ENCODE results near the gene PRR18.
"Not testable (repeated sequence)": the region's sequence is repeated elsewhere in the genome, so short reads cannot be mapped to it uniquely, and the experiment has no call there.

PRR18 gene, protein sequence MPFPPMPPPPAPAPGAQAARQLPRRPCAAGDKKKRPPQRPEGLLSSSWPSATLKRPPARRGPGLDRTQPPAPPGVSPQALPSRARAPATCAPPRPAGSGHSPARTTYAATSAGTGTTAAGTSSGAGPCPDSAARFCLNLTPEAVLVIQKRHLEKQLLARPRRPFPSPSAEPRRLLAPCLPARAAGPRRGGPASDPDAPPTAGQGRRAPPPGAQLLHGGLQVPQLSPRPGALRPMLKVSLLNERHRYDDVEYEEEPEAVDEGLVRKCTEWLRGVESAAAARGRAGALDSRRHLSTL

DNA sequence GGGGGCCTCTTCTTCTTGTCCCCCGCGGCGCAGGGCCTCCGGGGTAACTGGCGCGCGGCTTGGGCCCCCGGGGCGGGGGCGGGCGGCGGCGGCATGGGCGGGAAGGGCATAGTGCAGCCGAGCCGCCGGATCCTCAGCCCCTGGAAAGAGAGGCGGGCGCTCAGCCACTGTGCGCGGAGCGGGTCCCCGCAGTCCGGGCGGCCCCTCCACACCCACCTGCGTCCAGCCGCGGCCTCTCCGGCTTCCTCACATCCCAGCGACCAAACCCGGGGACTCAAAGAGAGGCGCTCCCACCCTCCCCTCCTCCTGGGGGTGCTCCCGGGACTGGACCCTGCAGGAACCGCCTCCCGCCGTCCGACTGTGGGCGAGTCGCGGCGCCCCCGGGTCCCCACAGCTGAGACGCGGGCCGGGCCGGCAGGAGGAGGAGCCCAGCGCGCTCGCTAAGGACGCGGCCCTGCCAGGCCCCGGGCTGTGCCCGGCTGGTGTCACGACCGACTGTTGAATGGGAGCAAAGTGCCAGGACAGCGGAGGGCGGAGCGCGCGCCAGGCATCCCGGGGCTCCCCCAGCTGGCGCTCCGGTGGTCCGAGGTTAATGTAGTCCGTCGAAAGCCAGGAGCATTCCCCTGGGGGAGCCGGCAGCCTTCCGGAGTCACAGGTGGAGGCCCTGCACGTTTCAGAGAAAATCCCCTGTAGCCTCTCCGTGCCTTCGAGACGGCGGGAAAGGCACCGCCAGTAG, at the start of gene PRR18:
Gene PRR18, minus strand, starts transcription at position 360 of the 736 bp plus-strand sequence. Its CDS starts 250 bp downstream, at position 110.
- no peak for DNase-seq (ENCODE audit: low read depth in 2 of 2, low spot score in 1 of 2)

DNA sequence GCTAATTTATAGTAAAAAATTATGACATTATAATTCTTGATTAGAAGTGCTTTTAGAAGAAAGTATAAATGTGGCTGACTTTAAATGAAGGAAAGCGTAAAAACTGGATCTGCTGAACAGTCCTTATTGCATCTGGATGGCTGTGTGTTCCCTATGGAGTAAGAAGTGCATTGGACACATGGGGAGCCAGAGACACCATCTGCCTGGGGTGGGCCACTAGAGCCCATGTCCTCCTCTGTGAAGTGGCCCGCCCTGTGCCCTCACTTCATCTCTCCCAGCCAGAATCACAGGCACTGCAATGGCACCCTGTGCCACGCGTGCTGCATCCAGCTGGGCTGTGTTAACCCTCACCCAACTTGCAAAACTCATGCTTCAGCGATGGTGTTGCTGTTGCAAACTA, 47.4 kb upstream of the PRR18 start:
- DNase-seq (ENCODE audit: low read depth in 2 of 2, low spot score in 1 of 2), result no peak

DNA sequence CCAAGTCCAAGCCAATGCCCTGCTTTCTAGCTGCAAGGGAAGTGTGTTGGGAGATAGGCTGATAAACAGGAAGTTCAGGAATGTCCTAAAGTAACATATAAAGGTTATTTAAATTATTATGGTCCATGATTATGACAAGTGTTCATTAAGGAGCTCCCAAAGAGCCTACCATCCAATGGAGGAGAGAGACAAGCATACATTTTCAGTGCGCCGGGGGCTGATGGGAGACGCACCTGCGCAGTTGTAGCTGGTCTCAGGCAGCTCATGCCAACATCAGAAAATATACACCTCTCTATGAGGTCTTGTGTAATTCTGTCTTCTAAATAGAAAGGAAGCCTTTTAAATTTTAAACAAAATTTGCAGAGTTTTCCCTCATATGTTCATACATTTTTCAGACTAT, 46.8 kb upstream of the PRR18 start:
- DNase-seq (ENCODE audit: low read depth in 2 of 2, low spot score in 1 of 2), result no peak

DNA sequence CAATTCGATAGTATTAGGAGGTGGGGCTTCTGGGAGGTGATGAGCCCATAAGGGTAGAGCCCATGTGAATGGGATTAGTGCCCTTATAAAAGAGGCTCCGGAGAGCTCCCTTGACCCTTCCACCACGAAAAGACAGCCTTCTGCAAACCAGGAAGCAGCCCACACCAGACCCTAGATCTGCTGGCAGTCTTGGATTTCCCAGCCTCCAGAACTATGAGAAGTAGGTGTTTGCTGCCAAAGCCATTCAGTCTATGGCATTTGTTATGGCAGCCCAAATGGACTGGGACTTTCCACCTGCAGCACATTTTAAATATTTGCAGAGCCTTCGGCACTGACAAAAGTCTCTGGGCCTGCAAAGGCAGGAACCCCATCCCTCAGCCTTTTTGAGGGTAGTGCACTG, 46.0 kb upstream of the PRR18 start:
- no peak for DNase-seq (ENCODE audit: low read depth in 2 of 2, low spot score in 1 of 2)

DNA sequence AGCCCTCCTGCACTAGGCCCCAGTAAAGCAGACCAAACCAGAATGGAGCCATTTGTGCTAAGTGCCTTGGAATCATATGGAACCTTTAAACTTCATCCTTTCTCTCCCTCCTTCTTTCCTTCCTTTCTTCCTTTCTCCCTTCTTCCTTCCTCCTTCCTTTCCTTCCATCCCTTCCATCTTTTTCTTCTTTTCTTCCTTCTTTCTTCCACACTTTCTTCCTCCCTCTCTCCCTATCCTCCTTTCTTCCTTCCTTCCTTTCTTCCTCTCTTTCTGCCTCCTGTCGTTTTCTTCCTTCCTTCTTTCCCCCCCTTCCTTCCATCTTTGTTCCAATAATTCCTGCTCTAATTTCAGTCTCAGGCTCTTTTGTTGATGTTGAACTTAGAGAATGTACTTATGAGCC, 45.3 kb upstream of the PRR18 start:
- DNase-seq (ENCODE audit: low read depth in 2 of 2, low spot score in 1 of 2), result no peak

DNA sequence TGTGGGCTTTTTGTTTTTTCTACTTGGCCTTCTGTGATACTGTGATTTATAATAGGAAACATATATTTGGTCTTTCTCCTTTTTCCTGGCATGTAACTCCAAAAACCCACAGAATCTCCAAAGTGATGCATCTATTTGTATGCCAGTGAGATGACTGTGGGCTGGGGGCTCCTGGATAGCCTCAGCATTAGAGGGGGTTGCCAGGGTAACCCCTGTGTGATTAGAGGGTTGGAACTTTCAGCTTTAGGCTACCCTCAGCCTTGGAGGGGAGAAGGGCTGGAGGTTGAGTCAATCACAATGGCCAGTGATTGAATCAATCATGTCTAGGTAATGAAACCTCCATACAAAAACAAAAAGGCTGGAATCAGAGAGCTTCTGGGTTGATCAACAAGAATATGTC, 44.7 kb upstream of the PRR18 start:
- no peak for DNase-seq (ENCODE audit: low read depth in 2 of 2, low spot score in 1 of 2)

DNA sequence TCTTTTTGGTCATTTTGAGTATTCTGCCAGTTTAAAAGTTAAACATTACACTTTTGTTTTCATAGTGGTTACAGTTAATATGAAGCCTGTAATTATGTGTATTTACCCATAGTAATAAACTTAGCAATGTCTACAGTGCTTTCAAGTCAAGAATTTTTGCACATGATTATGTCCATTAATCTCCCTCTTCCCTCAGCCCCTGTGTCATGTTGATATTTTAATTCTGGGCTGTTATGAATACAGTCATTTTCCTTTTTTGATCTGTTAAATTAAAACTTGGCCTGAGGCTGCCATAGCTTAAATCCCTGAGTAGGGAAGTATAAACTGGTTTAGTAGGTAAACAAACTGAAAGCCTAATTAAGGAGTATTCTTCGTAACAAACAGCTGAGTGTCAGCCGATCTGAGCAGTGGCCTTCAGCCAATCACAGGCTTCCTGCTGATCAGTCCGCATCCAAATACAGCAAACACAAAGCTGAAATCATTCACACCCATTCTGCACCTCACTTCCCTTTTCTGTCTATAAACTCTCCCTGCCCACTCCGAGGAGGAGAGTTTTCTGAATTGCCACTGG, 43.6 kb upstream of the PRR18 start:
- no peak for DNase-seq (ENCODE audit: low read depth in 2 of 2, low spot score in 1 of 2)

DNA sequence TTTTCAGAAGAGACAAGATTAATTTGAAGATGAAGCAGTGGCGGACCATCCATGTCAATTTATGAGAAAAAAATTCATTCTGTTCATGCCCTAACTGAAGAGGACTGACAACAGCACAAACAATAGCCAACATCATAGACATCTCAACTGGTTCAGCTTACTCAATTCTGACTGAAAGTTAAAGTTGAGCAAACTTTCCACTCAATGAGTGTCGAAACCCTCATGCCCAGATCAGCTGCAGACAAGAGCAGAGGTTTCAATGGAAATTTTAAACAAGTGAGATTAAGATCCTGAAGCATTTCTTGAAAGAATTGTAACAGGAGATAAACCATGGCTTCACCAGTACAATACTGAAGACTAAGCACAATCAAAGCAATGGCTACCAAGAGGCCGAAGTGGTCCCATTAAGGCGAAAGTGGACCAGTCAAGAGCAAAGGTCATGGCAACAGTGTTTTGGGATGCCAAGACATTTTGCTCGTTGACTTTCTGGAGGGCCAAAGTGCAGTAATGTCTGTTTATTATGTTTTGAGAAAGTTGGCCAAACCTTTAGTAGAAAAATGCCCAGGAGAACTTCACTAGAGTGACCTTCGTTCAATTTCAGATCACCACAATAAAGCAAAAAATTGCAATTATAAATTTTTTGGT, 40.2 kb upstream of the PRR18 start:
- no peak for DNase-seq (ENCODE audit: low read depth in 2 of 2, low spot score in 1 of 2)

DNA sequence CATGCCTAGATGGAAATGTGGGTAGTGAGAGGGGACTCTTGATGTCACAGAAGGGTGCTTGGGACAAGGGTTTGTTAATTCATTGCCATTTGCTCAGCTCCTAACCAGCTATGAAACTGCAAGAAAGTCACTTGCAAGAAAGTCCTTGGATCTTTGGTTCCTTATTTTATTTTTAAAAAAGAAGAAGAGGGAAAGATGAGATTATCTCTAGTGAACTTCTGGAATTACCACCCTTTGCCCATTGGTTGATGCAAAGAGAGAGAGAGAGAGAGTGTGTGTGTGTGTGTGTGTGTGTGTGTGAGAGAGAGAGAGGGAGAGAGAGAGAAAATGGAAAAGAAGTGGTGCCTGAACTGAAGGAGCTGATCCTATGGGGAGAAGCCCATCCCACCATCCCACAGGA, 38.8 kb upstream of the PRR18 start:
- no peak for DNase-seq (ENCODE audit: low read depth in 2 of 2, low spot score in 1 of 2)

DNA sequence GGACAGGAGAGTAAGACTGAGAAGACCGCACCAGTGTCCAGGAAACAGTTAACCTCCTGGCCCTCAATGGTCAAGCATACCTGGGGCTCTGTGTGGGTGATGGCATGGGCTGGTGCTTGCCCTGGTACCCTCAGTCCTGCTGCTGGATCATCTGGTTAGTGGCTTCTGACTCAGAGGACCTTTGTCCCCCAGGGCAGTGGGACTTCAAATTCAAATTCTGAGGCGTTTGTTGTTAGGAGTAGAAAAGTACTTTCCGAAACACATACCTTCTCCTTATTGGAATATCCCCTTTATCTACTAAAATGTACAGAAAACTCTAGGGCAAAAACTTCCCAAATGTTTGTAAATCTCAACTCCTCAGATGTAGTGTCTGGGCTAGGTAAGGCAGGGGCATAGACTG, 38.3 kb upstream of the PRR18 start:
- DNase-seq (ENCODE audit: low read depth in 2 of 2, low spot score in 1 of 2), result no peak

DNA sequence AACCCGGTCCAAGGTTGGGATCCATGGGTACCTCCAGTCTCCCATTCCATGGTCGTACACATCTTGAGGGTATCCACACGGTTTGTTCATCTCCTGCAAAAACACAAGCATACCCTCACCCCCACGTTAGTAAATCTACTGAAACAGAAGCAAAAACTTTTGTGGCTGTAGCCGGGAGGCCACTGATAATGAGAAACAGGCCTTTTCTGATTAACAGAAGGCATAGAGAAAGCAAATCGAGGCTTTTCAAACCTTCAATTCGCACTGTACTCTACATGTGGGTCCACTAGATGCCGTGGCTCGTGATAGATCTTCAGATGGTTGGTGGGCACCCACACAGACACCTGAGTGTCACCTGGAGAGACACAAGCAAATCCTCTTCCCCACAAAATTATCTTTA, 37.5 kb upstream of the PRR18 start:
- DNase-seq (ENCODE audit: low read depth in 2 of 2, low spot score in 1 of 2), result not testable (repeated sequence)

DNA sequence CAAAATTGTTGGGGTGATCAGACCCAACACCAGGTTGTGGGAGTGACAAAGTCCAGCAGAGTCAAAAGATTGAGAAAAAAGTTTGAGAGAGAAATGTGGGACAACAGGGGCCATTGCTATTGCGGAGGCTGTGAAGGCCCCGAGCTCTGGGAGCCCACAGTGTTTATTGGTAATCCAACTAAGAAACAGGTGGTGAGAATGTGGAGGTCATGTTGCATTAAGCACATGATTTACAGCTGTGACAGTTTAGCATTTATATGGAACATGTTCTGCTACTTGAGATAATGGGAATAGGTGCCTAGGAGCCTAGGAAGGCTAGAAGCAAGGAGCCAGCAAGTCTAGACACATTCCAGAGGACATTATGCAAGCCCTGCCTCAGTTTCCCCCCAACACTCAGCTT, 36.7 kb upstream of the PRR18 start:
- DNase-seq (ENCODE audit: low read depth in 2 of 2, low spot score in 1 of 2), result not testable (repeated sequence)

DNA sequence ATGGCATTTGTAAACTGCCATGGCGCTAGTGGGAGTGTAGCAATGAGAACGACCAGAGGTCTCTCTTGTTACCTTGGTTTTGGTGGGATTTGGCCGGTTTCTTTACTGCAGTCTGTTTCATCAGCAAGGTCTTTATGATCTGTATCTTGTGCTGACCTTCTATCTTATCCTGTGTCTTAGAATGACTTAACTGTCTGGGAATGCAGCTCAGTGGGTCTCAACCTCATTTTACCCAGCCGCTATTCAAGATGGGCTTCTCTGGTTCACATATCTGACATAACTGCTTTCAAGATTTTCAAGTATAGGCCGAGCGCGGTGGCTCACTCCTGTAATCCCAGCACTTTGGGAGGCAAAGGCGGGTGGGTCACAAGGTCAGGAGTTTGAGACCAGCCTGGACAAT, 36.0 kb upstream of the PRR18 start:
- DNase-seq (ENCODE audit: low read depth in 2 of 2, low spot score in 1 of 2), result no peak

DNA sequence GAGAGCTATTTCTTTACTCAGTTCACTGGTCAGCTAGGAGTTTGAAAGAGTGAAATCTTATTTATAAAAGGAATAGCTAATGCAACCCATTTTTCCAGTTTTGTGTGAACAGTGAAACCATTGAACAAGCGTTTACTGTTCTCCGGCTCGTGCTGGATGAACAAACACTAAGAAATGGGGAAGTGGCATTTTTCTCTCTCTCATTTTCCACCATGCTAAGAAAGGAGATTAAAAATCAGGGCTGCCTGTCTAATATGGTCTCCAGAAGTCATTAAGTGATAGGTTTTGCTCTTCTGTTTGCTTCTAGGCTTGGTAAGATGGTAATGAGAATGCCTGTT, 34.9 kb upstream of the PRR18 start:
- no peak for DNase-seq (ENCODE audit: low read depth in 2 of 2, low spot score in 1 of 2)

DNA sequence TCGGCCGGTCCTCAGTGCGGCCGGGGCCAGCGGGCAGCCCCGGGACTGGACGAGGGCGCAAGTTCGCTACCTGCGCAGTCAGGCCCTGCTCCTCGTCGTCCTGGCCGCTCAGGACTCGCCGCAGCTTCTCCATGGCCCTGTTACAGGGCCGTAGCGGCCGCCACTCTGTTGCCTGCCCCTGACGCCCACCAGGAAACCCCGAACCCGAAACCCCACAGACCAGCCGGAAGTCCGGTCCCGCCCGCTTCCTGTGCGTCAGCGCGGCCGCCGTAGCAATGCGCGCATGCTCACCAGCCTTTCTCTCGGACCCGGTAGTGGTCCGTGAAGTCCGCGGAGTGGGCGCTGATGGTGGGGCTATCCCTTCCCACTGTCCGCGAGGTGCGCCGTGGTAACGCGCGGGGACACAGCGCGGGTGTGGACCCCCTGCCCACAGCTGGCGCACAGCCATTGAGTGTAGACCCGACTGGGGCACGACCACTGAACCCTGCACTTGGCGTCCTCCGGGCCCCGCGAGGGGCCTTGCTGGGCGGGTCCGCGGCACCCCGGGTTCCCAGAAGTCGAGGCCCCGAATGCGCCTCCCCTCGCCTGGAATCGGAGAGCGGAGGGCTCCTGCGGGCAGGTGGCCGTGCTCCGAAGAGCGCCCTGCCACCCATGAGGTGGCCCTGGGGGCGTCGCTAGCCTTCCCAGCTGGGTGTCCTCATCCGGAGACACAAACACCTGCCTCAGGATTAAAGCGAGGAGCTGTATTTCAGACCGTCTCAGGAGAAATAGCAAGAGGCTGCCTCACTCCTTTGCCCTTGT, 34.4 kb upstream of the PRR18 start, which contains the start of gene SFT2D1:
Gene SFT2D1, minus strand, starts transcription at position 197 of the 801 bp plus-strand sequence. Its CDS starts 64 bp downstream, at position 133.
- DNase-seq (ENCODE audit: low read depth in 2 of 2, low spot score in 1 of 2), result peak; percentile 49 to 65

DNA sequence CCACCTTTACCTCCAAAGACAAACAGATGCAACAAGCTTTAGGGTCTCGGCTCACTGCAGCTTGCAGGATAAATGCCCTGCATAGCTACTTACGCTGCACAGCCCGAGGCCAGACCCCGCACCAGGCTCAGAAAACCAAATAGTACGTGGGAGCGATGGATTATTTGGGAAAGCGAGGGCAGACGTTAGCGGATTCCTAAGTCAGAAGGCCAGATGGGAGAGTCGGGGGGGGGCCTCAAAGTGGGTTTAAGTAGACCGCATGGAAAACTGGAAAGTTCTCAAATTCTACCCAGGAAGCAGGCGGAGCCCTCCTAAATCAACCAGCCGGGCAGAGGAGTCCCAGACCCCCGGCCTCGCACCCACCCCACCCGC, 33.8 kb upstream of the PRR18 start:
- DNase-seq (ENCODE audit: low read depth in 2 of 2, low spot score in 1 of 2), result no peak

DNA sequence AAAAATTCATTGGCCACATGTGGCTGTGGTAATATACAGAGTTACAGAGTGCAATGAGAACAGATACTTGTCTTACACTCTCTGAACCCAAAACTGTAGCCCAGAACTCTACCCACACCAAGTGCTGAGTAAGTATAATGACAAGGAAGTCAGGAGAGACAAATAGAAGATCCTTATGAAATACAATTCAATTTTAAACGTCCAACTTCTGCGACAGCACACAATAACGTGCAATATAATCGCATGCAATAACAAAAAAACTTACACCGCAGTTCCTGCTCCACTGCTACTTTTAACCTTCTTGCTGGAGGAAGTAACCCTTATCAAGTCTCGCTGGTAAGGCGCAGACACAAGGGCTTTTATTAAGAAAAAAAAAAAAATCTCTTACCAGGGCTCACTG, 33.3 kb upstream of the PRR18 start:
- no peak for DNase-seq (ENCODE audit: low read depth in 2 of 2, low spot score in 1 of 2)

DNA sequence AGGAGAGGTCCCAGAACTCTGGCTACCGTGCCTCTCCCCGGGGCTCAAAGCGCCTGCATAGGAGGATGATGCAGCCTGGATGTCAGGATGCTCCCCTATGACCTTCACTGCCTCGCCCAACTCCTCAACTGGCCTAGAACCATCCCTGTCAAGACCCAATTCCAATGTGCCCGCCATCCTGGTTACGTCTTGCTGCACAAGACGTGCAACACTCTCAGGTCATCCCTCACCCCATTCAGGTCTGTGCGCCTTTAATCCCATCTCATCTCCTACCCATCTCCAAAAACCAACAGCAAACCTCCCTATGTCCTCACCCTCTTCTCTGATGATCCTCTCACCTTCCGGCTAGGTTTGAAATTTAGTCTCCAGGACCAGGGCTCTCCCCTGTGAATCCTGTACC, 30.7 kb upstream of the PRR18 start:
- DNase-seq (ENCODE audit: low read depth in 2 of 2, low spot score in 1 of 2), result no peak

DNA sequence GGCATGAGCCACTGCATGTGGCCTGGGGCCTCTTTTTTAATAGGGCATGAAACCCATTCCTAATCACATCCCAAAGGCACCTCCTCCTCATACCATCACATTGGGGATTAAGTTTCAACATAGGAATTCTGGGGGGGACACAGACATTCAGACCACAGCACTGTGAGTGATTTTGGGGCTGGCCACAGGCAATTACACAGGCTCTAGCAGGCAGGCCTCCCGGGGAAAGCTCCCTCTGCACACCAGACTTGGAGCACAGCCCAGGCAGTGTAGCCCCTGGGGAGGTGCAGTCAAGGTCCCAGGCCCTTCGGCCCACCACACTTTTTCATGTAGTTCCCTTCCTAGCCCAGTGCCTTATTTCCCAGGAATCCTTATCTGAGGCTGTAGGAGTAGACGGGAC, 28.7 kb upstream of the PRR18 start:
- DNase-seq (ENCODE audit: low read depth in 2 of 2, low spot score in 1 of 2), result no peak

DNA sequence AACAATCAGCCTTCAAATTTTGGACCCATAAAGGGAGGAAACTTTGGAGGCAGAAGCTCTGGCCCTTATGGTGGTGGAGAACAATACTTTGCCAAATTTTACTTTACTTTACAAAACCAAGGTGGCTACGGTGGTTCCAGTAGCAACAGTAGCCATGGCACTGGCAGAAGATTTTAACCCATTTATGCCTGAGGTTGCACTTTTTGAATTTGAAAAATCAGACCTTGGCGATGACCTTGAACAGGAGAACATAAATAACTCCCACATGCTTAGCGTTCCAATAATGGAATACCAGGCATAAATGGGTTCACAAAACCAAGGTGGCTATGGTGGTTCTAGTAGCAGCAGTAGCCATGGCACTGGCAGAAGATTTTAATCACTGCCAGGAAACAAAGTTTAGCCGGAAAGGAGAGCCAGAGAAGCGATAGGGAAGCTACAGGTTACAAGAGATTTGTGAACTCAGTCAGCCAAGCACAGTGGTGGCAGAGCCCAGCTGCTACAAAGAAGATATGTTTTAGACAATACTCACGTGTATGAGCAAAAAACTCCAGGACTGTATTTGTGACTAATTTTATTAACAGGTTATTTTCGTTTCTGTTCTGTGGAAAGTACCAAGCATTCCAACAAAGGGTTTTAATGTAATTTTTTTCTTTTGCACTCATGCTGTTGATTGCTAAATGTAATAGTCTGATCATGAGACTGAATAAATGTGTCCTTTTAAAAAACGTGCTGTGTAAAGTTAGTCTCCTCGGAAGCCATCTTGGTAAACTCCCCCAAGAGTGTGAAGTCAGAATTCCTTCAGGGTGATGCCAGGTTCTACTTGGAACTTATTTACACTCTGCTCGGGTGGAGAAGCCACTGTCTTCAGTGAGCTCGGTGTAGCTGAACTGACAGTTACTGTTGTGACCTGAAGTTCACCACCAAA, 27.4 kb upstream of the PRR18 start:
- no peak for DNase-seq (ENCODE audit: low read depth in 2 of 2, low spot score in 1 of 2)
